Measurements from ENCODE around the gene RRAS2.

DNA sequence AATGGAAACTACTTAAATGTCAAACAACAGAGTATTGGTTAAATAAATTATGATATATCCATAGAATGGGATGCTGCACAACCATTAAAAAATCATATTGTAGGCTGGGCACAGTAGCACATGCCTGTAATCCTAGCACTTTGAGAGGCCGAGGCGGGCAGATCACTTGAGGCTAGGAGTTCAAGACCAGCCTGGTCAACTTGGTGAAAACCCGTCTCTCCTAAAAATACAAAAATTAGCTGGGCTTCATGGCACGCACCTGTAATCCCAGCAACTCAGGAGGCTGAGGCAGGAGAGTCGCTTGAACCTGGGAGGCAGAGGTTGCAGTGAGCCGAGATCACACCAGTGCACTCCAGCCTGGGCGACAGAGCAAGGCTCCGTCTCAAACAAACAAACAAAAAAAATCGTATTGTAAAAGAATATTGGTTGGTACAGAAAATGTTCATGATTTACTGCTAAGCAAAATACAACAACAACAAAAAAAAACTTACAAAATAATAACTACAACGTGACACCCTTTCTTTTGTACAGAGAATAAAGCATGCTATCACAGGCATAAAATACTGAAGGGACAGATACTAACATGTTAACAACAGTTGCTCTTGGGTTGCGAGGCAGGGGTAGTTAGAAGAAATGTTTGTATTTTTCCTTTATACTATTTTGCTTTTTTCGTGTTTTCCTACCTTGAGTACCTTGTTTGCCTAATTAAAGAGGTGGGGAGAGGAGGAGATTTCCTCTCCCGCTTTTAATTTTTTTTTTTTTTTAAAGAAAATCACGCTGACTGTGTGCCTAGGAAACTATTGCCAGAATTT lies 21.3 kb upstream of the RRAS2 start:
- no peak for TF ChIP-seq EZH2 (IDR thresholded peaks at IDR 0.05)
- TF ChIP-seq POLR2AphosphoS5 (IDR thresholded peaks at IDR 0.05; ENCODE audit: borderline replicate concordance, low read depth, low read length), result no peak
- no peak for TF ChIP-seq FOXP2 (optimal IDR thresholded peaks at IDR 0.05; ENCODE audit: control extremely low read depth, extremely low read length, insufficient read depth)

Measured in SK-N-MC (cell line).